ENCODE data around the gene ANXA5.
"Not testable (repeated sequence)": the region's sequence is repeated elsewhere in the genome, so short reads cannot be mapped to it uniquely, and the experiment has no call there.

ANXA5 gene

DNA sequence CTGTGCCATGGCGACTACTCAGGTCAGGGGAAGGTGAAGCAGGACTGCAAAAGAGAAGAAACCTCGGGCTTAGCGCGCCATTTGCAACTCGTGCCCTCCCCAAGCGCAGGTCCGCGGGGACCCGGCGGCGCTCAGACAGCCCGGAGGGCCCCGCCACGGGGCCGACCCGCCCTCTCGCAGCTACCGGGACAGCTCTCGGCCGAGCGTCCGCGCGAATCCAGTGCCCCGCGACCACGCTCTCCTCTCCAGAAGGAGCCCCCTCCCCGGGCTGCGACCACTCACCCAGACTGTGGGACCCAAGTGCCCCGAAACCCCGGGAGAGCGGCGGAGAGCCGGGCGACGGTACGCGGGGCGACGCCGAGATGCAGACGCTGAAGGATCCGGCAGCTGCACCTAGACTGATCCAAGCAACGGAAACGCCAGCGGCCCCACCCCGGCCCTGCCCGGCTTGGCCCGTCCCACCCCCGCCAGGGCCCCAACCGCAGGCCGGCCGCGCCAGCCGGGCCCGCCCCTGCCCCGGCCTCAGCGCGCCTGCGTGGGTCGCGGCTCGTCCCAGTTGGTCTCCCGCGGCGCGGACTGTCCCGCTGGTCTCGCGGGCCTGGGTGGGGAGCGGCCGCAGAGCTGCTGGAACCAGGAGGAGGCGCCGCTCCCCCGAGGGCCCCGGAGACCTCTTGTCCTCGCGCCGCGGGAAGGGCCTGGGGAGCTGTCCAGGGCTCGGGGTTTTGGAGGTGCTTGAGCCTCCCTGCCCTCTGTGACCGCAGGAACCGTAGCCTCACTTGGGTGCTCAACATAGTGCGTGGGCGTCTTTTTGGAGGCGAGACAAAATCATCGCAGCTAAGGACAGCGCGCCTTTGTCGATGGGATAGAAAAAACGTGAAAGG, at the start of gene ANXA5:
Gene ANXA5, minus strand, starts transcription at position 400 of the 881 bp plus-strand sequence. Its CDS starts 391 bp downstream, at position 9.
- DNase-seq, result peak; percentile 79 to 84

DNA sequence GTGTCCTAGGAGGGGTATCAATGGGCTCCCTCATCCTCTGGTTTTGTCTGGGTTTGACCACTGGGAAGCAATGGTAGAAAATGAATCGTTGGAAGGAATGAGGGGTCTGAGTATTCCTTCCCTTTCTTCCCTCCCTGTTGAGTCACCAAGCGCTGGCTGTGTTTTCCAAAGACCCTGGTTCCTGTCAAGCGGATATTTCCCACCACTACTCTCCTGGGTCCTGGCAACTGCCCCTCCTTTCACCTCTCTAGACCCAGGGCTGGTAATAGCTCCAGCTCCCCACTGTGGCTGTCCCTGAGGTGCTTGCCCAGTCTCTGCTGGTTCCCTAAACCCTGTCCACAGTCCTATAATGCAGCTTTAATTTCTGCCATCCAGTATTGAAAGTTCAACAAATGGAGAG, 46.0 kb upstream of the ANXA5 start:
- no peak for DNase-seq

DNA sequence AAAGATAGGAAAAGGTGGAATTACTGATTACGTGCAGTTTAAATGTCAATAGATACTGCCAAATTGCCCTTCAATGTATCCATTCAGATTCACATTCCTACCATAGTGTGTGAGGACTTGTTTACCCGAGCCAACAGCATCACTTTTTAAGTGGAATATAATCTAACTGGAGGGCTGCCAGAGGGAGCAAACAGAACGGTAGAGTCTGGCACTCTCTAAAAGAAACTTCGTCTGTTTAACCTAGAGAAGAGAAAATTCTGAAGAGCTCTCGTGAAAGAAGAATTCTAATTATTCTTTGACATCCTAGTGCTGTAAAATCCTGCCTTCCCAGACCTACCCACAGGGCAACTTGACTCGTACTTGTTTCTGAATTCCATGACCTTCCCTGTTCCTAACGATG, 45.0 kb upstream of the ANXA5 start:
- DNase-seq, result peak in 1 of 2 experiments; percentile 1

DNA sequence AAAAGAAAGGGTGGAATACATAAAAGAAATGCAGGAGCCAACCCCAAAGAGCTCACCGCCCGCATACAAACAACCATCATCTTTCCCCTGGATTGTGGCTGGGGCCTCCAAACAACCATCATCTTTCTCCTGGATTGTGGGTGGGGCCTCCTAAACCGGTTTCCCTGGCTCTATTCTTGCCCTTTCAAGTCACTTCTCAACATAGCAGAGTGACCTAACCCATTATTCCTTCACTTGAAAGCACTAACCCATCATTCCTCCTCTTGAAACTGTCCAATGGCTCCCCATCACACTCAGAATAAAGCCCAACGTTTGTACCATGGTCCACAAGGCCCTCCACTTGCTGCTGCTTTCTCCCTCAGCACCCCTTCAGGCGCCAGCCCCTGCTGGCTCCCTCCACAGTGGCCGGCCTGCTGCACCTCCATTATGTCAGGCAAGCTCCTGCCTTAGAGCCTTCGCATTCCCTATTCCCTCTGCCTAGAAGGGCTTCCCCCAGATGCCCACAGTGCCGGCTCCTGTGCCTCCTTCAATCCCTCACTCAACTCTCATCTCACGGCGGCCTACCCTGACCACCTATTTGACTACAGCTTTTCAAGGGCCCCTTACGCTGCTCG, 44.1 kb upstream of the ANXA5 start:
- no peak for DNase-seq

DNA sequence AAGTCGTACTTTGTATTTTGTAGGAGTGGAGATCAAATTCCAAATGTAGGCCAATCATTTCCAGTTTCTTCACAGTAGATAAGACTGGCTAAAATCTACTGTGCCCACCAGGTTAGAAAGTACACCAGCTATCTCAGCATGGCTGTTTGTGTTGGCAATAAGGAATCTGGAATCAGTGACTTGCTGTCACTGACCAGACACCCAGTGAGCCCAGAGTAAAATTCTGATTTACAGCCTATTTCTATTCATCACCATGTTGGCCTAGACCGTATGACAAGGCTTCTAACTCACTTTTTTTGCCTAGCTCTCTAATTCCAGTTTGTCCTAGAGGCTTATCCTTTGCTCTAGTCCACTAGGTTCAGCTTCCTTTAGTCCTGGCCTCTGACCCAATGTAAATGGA, 42.8 kb upstream of the ANXA5 start:
- no peak for DNase-seq

DNA sequence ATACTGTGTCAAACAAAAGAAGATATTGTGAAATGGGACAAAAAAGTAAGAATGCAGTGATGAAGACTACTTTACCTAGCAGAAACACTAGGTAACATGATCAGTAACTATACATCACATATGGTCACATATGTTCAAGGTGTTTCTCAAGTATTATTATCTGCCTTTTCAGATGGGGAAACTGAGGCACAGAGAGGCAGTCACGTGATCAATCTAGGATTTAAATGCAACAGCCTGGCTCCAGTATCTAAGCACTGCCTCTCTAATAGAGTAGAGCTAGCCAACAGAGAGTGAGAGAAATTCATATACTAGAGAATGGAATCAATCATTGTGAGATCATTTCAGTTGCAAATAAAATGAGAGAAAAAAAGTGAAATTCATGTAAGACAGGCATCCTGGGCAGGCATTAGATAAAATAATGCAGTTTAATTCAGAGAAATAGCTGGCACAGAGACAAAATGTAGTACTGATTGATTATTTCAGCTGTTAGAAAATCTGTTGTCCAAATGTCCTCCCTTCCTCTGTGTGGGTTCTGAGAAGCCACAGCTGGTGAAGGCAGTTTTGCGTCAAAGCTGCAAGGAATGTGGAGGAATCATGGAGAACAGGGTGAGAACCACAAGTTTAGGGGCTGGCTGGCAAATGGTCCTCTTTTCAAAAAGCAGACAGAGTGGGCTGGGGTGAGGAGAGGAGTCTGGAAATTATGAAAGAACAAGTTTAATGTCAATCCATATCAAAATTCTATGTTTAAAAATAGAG, 42.2 kb upstream of the ANXA5 start:
- no peak for DNase-seq

DNA sequence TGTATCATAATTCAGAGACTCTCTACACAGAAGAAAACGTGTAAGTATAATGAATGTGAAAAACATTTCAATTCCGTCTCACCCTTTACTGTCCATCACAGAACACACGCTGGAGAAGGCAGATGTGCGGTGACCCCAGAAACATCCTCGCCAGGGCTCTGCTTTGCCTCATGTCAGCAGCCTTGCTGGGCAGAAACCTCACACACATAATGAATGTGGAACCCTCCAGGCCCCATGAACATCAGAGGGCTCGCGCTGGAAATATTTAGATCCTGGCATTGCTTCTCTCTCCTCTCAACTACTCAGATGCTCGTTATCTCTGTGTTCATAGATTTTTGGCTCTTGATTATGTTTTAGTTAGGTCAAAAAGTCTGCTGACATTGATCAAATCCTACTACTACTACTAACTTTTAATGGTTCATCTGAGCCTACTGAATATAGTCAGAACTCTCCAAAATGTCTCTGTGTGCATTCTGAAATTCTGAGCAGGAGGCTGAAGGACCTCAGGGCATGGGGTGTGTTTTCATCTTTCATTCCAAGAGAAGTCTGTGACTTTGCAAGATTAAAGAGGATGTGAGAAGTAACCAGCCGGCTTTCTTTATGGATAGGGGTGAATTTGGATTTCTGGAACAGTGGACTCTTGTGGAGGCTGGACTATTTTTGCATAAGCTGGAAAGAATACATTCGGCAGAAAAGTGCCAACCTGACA, 41.2 kb upstream of the ANXA5 start:
- no peak for DNase-seq

DNA sequence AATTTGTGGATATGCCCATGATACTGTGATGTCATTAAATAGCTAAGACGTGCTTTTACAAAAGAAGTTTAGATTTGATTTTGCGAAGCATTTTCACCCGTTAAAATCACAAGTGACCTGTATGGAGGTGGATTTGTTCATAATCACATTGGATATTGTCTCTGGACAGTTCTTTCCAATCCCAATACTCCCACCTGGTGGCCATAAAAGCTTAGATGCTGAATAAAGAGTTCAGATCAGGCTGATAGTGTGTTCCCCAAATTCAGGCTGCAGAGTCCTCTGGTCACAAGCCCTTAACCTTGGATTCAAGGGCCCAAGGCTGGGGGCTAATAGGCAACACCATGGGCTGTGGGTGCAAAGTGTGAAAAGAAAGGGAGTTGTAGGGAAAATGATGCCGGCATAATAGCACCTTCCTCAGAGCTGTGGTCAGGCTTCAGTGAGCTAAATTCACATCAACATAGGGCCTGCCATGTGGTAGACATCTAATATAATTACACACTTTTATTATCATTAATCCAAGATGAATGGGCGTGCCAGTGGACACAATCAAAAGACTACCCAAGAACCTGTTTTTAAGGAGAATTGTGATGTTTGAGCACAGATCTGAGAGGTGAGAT, 40.1 kb upstream of the ANXA5 start:
- DNase-seq, result peak; percentile 20 to 43

DNA sequence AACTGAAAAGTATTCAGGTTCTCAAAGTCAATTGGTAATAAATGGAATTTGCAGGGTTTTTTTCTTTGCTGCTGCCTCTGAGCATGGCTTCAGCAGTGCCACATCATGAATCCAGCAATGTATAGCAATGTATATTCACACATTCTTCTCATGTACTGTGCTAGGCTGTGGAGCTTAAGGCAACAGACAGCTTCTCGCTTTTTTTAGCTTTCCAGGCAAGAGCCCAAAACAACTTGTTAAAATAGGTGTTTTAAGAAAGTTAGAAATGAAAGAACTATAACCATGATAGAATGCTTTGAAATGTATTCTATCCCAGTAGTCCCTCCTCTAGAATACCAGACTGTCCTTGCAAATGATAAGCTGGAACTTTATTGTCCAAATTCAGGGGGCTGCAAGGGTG, 37.8 kb upstream of the ANXA5 start:
- no peak for DNase-seq

DNA sequence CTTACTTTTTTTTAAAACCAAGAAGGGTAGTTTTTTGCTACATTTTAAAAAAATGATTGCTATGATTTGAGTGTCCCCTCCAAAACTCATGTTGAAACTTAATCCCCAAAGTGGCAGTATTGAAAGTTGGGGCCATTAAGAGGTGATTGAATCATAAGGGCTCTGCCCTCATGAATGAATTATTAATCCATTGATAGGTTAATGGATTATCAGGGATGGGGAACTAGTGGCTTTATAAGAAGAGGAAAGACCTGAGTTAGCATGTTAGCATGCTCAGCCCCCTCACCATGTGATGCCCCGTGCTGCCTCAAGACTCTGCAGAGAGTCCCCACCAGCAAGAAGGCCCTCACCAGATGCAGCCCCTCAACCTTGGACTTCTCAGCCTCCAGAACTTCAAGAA, 37.2 kb upstream of the ANXA5 start:
- no peak for DNase-seq

DNA sequence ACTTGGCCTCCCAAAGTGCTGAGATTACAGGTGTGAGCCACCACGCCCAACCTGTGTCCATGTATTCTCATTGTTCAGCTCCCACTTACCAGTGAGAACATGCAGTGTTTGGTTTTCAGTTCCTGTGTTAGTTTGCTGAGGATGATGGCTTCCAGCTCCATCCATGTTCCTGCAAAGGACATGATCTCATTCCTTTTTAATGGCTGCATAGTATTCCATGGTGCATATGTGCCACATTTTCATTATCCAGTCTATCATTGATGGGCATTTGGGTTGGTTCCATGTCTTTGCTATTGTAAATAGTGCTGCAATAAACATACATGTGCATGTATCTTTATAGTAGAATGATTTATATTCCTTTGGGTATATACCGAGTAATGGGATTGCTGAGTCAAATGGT, 33.0 kb upstream of the ANXA5 start:
- DNase-seq, result not testable (repeated sequence)

DNA sequence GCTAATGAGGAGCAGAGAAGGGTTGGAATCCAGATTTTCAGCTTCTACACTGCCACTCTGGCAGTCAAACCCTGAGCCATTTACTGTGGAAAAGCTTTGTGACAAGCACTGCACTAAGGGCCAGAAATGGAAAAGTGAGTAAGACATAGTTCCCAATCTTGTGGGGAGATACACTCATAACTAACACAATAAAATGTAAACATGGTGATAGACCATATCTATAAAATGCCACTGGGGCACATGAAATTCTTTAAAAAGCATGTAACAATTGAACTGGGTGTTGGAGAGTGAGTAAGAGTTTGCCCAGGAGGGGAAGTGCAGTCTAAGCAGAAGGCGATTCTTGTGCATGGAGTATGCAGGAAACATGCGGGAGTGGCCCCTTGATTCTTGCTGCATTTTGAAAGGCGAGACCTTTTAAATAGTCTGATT, 32.0 kb upstream of the ANXA5 start:
- no peak for DNase-seq

DNA sequence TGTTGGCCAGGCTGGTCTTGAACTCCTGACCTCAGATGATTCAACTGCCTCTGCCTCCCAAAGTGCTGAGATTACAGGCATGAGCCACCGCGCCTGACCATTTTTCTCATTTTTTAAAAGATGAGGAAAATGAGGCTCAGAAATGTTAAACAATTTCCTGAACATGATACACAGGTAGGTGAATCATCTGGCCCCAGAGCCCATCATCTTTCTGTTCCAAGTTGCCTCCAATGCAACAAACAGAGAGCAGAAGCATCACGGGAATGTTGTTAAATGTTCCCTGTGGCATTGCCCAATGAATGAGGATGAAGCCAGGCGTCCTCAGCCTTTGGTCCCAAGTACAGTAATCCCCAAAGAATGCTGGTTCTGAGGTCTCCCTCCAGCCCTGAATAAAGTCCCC, 31.3 kb upstream of the ANXA5 start:
- DNase-seq, result no peak

DNA sequence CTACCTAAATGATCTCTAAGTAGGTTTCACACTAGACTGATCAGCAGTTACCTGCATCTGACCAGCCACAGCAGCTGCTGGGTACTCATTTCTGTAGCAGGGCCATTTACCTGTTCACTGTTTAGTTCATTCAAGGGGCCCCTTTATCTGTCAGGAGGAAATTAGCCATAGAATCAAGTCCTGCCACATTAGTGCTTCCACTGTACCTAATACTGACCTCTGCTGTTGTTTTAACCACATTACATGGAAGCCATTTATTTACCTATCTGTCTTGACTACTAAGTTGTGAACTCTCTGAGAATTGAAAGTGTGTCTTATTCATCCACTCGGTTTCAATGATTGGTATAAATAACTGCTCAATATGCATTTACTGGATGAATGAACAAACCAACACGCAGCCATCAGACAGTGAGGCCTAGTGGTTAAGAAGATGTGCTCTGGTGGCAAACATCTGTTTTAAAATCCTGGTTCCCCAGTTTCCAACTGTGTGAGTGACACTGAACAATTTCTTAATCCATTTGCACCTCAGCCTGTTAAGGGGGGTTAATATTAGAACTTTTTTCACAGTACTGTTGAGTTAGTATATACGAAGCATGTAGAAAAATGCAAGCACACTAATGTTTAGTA, 30.0 kb upstream of the ANXA5 start:
- DNase-seq, result peak; percentile 6 to 47

DNA sequence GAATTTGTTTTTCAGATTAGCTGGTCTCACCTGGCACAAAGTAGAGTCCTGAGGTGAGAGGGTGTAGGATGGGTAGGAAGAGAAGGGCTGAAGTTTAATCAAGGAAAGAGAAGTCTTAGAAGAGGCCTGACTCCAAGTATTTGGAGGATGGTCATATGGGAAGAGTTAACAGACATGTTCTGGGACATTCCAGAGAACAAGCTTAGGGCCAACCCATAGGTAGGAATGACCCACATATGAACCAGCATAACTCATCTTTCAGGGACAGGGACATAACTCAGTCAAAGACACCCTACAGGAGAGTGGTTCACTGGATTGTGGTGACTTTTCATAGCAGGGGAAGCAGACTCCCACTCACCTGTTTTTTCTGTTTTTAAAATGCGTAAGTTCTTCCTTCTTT, 27.9 kb upstream of the ANXA5 start:
- no peak for DNase-seq

DNA sequence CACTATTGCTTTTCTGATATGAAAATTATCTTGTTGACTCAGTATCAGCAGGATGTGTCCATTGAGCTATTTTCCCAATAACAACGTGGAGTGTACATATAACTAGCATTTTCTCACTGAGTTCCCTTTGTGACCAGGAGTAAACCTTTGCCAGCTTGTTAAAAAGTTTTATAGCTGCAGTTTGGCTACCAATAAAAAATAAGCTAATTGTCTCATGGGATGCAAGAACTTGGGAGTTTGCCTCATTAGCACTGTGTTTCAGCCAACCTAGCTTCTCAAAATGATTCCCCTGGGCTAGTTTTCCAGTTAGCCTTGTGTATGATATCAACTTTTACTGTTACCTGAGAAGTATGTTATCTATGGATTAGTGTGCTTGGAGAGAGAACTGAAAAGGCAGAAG, 24.9 kb upstream of the ANXA5 start:
- peak in 1 of 2 experiments; percentile 28 for DNase-seq

DNA sequence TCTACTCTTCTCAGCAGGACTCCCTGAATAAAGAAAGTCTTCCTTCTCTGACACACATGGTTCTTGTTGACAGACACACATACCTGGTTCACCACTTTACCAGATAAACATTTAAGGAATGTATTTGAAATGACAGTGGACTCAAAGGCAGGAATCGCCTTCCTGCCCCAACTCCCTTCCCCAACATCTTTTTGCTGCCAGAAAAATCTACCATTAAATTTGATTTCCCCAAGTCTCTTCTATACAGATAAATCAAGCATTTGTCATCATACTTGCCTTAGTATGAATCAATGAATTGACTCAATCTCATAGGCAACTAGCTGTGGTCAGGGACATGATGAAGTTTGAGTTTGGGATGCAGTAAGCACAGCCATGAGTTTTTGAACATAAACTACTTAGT, 23.3 kb upstream of the ANXA5 start:
- DNase-seq, result no peak

DNA sequence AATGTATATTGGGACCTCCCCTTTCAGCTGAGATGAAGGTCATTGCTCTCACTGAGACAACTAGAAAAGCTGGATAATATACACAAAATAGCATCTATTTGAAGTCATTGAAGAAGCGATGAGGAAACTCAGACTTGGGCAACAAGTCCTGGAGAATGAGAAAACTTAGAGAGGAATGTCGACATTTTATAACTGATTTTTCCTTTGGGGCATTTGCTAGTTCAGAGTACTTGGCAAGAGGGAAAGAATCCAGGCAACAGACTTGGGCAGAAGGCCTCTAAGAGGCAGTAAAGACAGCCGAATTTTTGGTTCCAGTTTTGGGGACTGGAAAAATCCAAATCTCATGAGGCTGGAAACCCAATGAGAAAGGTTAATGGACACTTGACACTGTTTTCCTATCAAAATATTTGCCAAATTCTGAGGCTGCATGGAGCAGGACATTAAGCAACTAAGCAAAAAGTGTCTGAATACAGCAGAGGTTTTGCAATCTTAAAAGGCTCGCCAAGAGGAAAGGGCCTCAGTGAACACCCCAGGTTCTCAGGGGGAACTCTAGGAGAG, 21.0 kb upstream of the ANXA5 start:
- DNase-seq, result no peak

DNA sequence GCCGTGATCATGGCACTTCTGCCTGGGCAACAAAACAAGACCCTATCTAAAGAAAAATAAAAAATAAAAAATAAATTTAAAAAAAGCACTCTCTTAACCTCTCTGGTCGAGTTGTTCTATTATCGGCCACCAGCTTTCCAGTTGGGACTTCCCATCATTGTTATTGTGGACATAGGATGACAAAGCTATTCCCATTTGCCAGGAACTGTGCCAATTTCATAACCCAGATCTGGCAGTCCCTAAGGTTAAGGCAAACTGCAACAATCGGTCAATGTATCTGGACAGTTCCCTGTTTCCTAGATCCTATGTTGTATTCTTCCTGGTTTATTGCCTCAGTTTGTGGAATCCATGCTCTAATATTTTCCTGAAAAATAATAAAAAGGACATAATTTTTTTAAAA, 17.8 kb upstream of the ANXA5 start:
- DNase-seq, result no peak

DNA sequence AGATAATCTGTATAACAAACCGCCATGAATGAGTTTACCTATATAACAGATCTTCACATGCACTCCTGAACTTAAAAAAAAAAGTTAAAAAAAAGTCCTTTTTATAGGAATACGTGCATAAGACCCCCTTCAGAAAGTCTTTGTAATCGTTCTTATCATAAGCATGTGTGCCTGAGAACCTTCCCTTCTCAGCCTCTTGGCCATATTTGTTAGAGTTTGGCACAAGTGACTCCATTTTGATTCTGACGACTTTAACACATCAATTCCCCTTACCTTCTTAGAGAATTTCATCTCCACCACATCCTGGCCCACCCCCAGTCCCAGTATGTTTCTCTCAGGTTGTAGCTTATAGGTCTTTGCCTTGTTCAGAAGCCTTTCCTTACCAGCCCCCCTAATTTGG, 16.0 kb upstream of the ANXA5 start:
- no peak for DNase-seq

DNA sequence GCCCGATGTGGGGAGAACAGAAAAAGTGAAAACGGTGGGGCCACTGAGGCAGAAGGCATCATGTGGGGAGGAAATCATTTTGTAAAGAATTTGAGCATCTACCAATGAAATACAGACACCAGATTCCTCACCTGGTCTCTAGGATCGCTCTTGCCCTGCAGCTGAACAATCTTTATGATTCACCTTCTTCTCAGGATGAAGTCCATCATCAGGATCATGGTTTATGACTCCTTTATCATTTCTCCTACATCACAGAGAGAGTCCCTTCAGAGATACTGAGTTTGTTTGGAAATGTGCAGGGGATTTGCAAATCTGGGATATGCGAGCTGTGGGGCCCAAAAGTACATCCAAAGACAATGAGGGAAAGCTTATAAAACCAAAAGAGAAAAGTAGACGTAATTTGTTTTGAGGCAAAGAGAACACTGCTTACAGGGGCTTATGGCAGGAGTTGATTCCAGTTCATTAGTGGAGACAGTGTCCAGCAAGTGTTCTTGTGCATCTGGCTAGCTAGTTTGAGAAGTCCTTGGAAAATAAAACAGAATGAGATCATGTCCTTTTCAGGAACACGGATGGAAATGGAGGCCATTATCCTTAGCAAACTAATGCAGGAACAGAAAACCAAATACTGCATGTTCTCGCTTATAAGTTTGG, 15.3 kb upstream of the ANXA5 start:
- DNase-seq, result no peak
